ENCODE data around the gene TOP3B.
"Not testable (repeated sequence)": the region's sequence is repeated elsewhere in the genome, so short reads cannot be mapped to it uniquely, and the experiment has no call there.

TOP3B gene

GRCh38 chr22:21945453-21946261 lies 36.9 kb downstream of the TOP3B start:
- DNase-seq (ENCODE audit: low read depth in 2 of 2), result no peak

- no peak for DNase-seq (ENCODE audit: low read depth in 2 of 2)
Measured at GRCh38 chr22:21944871-21945270, 37.7 kb downstream of the TOP3B start.

GRCh38 chr22:21943571-21944448 lies 38.8 kb downstream of the TOP3B start:
- DNase-seq (ENCODE audit: low read depth in 2 of 2), result no peak

DNA sequence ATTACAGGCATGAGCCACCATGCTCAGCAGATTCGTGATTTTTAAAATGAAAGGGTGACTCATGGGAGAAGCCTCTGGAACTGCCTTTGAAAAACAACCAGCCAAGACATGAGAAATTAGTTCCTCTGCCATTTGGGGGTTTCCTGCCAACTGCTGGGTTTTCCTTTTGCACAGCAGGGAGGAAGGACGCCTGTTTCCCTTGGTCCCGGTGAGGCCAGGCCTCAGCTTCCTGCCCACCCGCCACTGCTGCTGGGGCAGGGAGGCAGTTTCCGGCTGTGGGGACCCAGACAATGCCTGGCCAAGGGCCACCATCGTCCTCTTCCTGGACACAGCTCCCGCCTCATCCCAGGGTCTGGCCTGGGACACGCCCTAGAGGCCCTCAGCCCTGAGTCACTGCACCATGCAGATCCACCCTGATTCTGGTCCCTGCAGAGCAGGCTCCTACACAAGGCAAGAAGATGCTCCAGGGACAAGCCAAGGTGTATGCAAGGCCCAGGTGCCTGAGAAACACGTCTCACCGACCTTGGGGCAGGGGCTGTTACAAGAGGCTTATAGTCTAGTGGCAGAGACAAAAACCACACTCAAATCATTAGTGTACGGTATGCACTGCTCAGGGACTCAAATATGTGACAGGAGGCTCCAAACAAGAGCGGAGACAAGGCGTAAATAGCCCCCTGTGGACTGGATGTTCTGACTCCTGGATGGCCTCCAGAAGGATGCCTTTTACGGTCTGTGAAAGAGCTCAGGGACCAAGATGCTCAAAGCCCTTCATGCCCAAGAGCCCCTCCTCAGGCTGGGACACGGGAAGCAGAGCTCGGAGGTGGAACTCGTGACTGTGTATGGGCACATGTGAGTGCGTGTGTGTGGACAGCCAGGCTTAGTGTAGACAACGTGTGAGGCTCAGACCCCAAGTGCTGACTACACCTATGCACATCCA lies 39.9 kb downstream of the TOP3B start:
- DNase-seq (ENCODE audit: low read depth in 2 of 2), result peak in 1 of 2 donors; percentile 7

- DNase-seq (ENCODE audit: low read depth in 2 of 2), result no peak
Measured at GRCh38 chr22:21941921-21942320, 40.7 kb downstream of the TOP3B start.

GRCh38 chr22:21940521-21940920 lies 42.1 kb downstream of the TOP3B start:
- DNase-seq (ENCODE audit: low read depth in 2 of 2), result no peak

DNA sequence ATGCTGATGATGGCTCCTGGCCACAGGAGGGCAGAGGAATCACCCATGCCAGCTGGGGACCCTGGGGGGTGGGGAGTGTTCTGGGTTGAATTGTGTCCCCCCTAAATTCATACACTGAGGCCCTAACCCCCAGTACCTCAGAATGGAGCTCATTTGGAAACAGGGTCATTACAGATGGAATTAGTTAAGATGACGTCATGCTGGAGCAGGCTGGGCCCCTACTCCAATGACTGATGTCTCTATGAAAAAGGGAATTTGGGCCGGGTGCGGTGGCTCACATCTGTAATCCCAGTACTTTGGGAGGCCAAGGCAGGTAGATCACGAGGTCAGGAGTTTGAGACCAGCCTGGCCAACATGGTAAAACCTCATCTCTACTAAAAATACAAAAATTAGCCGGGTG lies 42.7 kb downstream of the TOP3B start:
- DNase-seq (ENCODE audit: low read depth in 2 of 2), result not testable (repeated sequence)

DNA sequence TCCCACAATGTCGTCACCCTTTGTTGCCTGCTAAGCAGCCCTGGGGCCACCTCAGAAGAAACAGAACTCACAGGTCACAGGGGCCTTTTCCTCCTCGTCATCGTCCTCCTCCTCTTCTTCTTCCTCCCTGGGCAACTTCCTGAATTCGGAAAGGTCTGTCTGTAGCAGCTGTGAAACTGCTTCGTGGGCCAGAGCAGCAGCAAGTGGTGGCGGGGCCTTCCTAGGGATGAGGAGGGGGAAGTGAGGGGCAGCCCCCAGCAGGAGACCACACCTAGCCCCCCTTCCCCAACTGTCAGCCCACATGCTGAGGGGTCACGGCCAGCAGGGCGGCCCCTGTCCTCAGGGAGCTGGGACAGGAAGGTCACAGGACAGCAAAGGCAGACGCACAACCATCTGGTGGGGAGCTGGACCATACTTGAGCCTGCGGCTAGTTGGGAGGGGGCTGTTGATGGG lies 43.1 kb downstream of the TOP3B start:
- DNase-seq (ENCODE audit: low read depth in 2 of 2), result no peak

DNA sequence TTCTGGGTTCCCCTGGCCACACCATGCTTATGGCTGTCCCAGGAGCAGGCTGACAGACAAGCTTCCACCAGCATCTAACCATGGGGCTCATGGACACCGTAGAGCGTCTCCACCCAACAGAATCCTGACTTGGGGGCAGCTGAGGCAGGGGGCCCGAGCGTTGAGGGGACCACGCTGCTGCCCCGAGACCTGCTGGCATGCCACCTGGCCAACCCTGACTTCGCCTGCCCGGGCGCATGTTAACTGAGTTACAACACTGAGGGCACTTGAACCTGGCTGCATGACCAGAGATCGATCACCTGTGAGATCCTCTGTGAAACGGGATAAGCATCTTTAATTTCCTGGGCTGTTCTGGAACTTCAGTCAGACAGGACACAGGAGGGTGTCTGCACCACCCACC lies 43.7 kb downstream of the TOP3B start:
- DNase-seq (ENCODE audit: low read depth in 2 of 2), result no peak

DNA sequence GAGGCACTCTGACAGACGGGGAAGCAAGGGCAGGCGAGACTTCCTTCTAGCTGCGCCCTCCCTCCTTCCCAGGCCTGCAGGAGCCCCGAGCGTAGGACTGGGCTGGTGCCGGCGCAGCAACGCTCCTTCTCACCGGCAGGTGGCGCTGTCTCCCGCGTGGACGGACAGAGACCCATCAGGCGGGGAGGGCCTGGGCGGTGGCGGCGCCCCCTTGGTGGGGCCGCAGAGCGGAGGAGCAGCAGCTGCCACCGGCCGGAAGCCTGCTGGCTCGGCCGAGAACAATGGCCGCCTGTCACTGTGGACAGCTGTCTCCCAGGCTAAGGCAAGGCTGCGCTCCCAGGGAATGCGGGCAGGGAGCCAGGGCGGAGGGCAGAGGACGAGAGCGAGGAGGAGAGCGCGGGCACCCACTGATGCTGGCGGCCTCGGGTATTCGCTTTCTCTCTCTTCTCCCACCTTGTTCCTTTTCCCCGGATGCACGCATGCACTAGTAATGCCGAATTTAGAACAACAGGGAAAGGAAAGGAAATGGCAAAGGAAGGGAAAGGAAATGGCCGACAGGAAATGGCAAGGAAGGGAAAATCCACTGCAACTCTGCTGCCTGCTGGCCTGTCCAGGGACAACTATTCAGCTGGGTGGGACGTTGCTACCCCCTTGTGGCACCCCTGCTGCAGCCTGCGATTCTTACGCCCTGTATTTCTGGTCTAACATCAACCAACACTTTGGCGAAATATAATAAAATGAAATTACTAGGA lies 44.3 kb downstream of the TOP3B start:
- DNase-seq (ENCODE audit: low read depth in 2 of 2), result peak; percentile 78 to 84

- DNase-seq (ENCODE audit: low read depth in 2 of 2), result no peak
Measured at GRCh38 chr22:21937821-21938070, 44.8 kb downstream of the TOP3B start.

DNA sequence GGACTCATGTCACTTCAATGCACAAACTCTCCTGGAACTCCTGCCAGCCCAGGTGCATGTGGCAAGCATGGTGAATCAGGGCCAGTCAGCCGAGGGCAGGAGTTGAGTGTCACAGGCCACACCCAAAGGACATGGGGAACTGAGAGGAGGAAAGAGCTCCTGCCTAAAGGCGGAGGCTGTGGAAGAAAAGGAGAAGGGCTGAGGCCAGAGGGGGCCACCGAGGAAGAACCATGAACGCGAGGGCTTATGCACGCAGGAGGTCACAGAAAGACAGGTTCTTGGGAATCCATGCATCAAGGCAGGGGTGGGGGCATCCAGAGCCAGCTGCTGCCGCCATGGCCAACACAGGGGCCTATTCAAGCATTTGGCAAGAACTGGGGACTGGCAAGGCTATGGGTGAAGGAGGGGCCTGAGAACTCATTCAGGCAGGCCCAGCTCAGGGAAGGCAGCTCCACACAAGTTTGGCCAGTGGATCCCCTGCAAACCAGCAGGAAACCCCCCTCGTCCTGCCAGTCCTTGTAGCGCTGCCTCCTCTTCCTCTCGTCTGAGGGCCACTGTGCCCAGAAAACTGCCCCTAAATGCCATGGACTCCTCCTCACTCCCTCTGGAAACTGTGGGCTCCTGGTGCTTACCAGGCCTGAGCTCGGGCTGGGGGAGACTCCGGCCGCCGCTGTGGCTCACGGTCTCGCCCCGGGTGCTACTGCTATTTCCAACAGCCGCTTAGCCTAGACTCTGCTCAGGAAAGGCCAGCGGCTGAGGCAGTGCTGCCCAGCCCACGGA lies 45.4 kb downstream of the TOP3B start:
- DNase-seq (ENCODE audit: low read depth in 2 of 2), result no peak

DNA sequence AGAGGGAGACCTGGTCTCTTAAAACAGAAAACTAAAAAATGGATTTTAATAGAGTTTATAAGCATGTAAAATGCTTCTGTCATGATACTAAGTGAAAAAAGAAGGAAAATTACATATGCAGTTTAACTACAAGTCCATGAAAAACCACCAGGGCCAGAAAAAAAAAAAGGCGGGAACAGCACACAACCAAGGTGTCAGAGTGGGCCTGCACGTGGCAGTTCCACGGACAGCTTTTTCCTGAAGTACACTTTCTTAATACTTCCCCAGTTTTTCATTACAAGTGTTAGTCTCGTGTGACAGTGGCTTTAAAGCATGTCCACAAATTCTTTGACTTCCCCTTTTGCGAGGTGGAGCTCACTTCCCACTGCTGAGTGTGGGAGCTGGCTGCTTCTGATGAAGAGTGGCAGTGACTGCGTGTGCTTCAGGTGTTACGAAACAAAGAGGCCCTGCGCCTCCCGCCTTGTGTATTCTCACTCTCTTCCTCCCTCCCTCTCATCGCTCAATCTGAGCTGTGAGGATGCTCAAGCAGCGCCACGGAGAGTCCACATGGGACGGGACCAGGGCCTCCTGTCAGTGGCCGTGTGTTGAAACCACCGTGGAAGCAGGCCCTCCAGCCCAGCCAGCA lies 46.3 kb downstream of the TOP3B start:
- no peak for DNase-seq (ENCODE audit: low read depth in 2 of 2)

DNA sequence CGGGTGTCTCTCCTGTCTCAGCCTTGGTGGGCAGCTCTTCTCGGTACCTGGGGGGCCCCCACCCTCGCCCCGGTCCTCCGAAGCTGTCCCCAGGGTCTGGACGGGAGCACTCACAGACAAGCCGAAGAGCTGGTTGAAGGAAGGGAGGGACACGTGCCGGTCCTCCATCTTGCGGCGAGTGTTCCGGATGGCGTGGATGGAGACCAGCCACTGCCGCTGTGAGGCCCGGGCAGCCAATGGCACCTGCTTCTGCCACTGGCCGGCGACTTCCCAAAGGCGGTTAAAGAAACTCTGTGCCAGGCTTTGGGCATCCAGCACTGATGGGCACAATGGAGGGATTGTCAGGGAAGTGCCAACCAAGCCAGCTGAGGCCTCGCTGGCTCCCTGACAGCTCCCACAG lies 48.7 kb downstream of the TOP3B start:
- DNase-seq (ENCODE audit: low read depth in 2 of 2), result no peak

DNA sequence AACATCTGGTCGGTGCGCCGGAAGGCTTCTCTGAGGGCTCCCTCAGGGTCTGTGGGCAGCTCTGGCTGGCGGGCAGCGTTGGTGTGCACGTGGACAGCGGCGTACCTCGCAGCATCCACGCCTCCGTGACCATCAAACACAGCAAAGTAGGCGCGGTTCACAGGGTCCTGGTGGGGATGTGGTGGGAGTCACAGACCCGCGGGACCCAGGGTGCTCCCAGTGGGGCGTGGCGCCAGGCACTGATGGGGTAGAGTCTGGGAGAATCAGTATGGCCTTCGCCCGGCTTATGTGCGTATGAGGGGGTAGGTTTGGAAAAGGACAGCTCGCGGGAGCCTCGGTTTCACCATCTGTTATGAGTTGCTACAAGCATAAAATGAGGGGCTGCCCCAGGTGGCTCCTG lies 49.2 kb downstream of the TOP3B start:
- no peak for DNase-seq (ENCODE audit: low read depth in 2 of 2)

DNA sequence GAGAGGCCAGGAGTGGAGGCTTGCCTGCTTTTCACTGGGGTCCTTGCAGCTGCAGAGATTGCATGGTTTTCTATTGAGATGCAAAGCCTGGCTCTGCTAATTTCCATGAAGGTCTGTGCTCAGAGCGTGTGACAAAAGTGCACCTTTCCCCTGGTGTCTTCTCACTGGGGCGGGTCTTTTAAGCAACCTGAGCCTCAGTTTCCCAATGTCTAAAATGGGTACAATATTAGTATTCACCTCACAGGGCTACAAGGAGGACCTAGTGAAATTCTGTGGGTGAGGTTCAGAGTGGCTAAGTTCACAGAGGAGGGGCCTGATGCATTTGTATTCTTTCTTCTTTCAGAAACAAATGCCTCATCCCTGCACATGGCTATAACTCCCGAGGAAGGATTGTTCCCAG lies 50.2 kb downstream of the TOP3B start:
- DNase-seq (ENCODE audit: low read depth in 2 of 2), result no peak

GRCh38 chr22:21931056-21931455 lies 51.5 kb downstream of the TOP3B start:
- DNase-seq (ENCODE audit: low read depth in 2 of 2), result no peak

GRCh38 chr22:21929253-21929652 lies 53.3 kb downstream of the TOP3B start:
- DNase-seq (ENCODE audit: low read depth in 2 of 2), result no peak

DNA sequence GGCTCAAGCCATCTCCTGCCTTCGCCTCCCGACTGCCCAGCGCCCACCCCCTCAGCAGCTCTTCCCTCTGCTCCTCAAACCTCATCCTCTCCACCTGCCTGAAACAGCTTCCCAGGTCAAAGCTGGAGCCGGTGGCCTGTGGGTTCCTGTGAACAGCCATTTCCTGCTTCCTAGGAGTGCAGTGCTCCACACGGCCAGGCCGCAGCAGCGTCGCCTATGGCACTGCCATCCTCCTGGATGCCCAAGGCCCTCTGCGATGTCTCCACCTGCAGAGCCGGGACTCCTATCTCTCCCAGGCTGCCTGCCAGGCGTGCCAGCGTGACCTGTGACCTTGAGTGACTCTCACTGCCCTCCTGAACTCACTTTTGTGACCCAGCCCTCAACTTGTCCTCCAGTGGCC lies 54.5 kb downstream of the TOP3B start:
- no peak for DNase-seq (ENCODE audit: low read depth in 2 of 2)

GRCh38 chr22:21927174-21927823 lies 55.3 kb downstream of the TOP3B start:
- DNase-seq (ENCODE audit: low read depth in 2 of 2), result no peak
